ENCODE results near the gene ARRDC1. TPM values are rescaled to one million over a fixed set of nuclear protein-coding genes. Genes with fewer than 3 reads are reported as not detected.
A peak's percentile ranks its signal among the peaks of the same experiment; 100 is the strongest.

The ARRDC1 gene
- polyA plus RNA-seq, 2 of the 4 experiments (the other 2 are of a cell fraction), result 20.7 to 22.5 TPM

- ChIA-PET CTCF (interaction anchor here (0.5 to 1.8 kb wide), 2 partner anchors 36 to 318 kb away, joined by 3 to 5 read pairs; no protein-coding TSS in a partner anchor), POLR2A (interaction anchor here (0.7 to 2.1 kb wide), 11 partner anchors 10 to 378 kb away, joined by 3 to 10 read pairs (median 3); partner anchors contain the start of genes ARRDC1, TOR4A and ZMYND19)
- no peak for FAIRE-seq
- WGBS (ENCODE audit: missing lambda C conversion rate), result 3% methylated on average over 23 of the region's 94 CpGs
- H3K4me3 ChIP-seq, result peak within 1 kb of the TSS; percentile 71
- DNase-seq (ENCODE audit: low read depth in 1 of 2, low spot score in 1 of 2), result peak; percentile 84 to 86
- ATAC-seq, result peak; percentile 65 to 76
- peak within 1 kb of the TSS; percentile 93 for H3K4me2 ChIP-seq
- peaks cover 37% of the 10 kb centered on the region for H3K4me1 ChIP-seq
- no peaks in the 10 kb centered on the region for H3K9me3 ChIP-seq
- TF ChIP-seq TFCP2L1 (CRISPR knock-in tag; IDR thresholded peaks at IDR 0.05) (peak; percentile 24; the same call in 1 of the 2 replicates), JUN (IDR thresholded peaks at IDR 0.05) (peak in 1 of 2 experiments; percentile 81; a peak in 3 of 5 replicates), MAX (IDR thresholded peaks at IDR 0.05) (peak; percentile 38), MAZ (IDR thresholded peaks at IDR 0.05; ENCODE audit: borderline replicate concordance, low read depth, low read length) (no peak), PHF8 (IDR thresholded peaks at IDR 0.05; ENCODE audit: borderline replicate concordance, low read depth) (peak; percentile 65), POLR2A (IDR thresholded peaks at IDR 0.05; ENCODE audit: low read length) (peak; percentile 39; the same call in 1 of the 2 replicates), FOSB (CRISPR knock-in tag; IDR thresholded peaks at IDR 0.05) (no peak)
- TF ChIP-seq, protein P1, sequence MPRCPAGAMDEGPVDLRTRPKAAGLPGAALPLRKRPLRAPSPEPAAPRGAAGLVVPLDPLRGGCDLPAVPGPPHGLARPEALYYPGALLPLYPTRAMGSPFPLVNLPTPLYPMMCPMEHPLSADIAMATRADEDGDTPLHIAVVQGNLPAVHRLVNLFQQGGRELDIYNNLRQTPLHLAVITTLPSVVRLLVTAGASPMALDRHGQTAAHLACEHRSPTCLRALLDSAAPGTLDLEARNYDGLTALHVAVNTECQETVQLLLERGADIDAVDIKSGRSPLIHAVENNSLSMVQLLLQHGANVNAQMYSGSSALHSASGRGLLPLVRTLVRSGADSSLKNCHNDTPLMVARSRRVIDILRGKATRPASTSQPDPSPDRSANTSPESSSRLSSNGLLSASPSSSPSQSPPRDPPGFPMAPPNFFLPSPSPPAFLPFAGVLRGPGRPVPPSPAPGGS (IDR thresholded peaks at IDR 0.05), result peak; percentile 71; the same call in 2 of the 3 replicates
- TF ChIP-seq, protein P2, sequence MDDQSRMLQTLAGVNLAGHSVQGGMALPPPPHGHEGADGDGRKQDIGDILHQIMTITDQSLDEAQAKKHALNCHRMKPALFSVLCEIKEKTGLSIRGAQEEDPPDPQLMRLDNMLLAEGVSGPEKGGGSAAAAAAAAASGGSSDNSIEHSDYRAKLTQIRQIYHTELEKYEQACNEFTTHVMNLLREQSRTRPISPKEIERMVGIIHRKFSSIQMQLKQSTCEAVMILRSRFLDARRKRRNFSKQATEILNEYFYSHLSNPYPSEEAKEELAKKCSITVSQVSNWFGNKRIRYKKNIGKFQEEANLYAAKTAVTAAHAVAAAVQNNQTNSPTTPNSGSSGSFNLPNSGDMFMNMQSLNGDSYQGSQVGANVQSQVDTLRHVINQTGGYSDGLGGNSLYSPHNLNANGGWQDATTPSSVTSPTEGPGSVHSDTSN (IDR thresholded peaks at IDR 0.05), result peak; percentile 39
- H3K27ac ChIP-seq, result peak within 1 kb of the TSS; percentile 94 to 95
These were observed 12.9 kb downstream of the ARRDC1 start, which contains the start of gene EHMT1 for GRCh38 chr9:137618105-137619067. Gene EHMT1, plus strand, starts transcription at chr9:137619005. Its CDS starts 24 bp downstream, at chr9:137619029.

DNA sequence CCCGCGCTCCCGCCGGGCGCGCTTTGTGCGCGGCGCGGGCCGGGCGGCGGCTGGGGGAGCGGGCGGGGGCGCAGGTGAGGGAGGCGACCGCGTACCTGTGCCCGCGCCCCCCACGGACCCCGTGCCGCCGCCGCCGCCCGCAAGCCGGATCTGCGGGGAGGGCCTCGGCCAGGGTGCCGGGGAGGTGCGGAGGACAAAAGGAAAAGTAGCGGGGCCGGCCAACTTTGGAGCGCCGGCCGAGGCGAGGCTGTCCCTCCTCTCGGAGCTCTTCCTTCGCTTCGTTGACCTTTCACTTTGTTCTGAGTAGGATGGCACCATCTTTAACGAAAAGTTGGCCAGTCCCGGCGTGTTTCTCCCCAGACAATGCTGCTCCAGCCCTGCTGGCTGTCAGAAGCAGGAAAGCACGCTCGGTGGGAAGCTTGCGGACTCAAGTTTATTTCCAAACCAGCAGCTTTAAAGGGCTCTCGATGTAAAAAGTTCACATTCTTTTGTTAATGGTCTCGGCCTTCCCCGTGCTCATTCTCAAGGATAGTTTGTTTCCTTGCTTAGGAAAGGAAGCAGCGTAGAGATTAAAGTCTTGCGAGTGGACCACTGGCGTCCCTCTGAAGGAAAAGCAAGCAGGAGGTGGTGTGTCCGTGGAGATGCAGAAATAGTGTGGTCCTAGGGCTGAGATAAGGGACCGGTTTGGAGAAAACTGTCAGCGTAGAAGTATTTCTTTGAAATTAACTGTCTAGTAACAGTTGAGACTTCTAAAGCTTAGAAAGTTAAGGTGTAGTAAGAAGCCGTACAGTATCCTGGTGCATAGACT, 14.0 kb downstream of the ARRDC1 start:
- Histone ChIP-seq H3K4me3 (peak overlapping the region; percentile 71), H3K9me3 (no peaks in the 10 kb centered on the region), H3K4me1 (peaks cover 36% of the 10 kb centered on the region), H3K27ac (peak overlapping the region; percentile 94 to 95), H3K4me2 (peak overlapping the region; percentile 89)
- ATAC-seq (peak; percentile 25 to 45), FAIRE-seq (no peak), DNase-seq (ENCODE audit: low read depth in 1 of 2, low spot score in 1 of 2) (peak in 1 of 2 experiments; percentile 46)
- WGBS (ENCODE audit: missing lambda C conversion rate), result 6% methylated on average over 23 of the region's 58 CpGs
- ChIA-PET POLR2A (interaction anchor here (0.7 to 2.1 kb wide), 11 partner anchors 11 to 379 kb away, joined by 3 to 10 read pairs (median 3); partner anchors contain the start of genes ARRDC1, TOR4A and ZMYND19), CTCF (interaction anchor here (0.5 to 2.0 kb wide), 4 partner anchors 8 to 319 kb away, joined by 3 to 5 read pairs (median 4); no protein-coding TSS in a partner anchor)
- 0 out of 2 replicates have a peak, but pooled peaks have one; percentile 1 for TF ChIP-seq PHF8 (IDR thresholded peaks at IDR 0.05; ENCODE audit: borderline replicate concordance, low read depth)
- no peak for TF ChIP-seq JUN (IDR thresholded peaks at IDR 0.05)

GRCh38 chr9:137620048-137620405, 14.5 kb downstream of the ARRDC1 start:
- Histone ChIP-seq H3K4me1 (peaks cover 36% of the 10 kb centered on the region), H3K4me3 (peak overlapping the region; percentile 71), H3K4me2 (peak overlapping the region; percentile 89), H3K9me3 (no peaks in the 10 kb centered on the region), H3K27ac (peak overlapping the region; percentile 94 to 95; a peak in 5 of 6 replicates)
- CTCF ChIA-PET, result interaction anchor here (1.3 to 2.0 kb wide), 3 partner anchors 8 to 53 kb away, joined by 3 to 5 read pairs (median 5); no protein-coding TSS in a partner anchor
- DNase-seq (ENCODE audit: low read depth in 1 of 2, low spot score in 1 of 2), result no peak
- ATAC-seq, result no peak
- 69% methylated on average over 4 of the region's 4 CpGs for WGBS (ENCODE audit: missing lambda C conversion rate)
- TF ChIP-seq SREBF2 (IDR thresholded peaks at IDR 0.05) (no peak), PHF8 (IDR thresholded peaks at IDR 0.05; ENCODE audit: borderline replicate concordance, low read depth) (no peak), FOXS1 (CRISPR knock-in tag; IDR thresholded peaks at IDR 0.05) (no peak), NR3C1 (IDR thresholded peaks at IDR 0.05) (no peak), MYC (IDR thresholded peaks at IDR 0.05; ENCODE audit: borderline replicate concordance, low read length) (no peak), POLR2AphosphoS2 (conservative IDR thresholded peaks at IDR 0.05; ENCODE audit: low read length) (no peak), TP53 (CRISPR knock-in tag; IDR thresholded peaks at IDR 0.05) (no peak), CBX2 (IDR thresholded peaks at IDR 0.05; ENCODE audit: borderline replicate concordance, low read depth) (no peak), FOSB (CRISPR knock-in tag; IDR thresholded peaks at IDR 0.05) (no peak)
- TF ChIP-seq, protein P3, sequence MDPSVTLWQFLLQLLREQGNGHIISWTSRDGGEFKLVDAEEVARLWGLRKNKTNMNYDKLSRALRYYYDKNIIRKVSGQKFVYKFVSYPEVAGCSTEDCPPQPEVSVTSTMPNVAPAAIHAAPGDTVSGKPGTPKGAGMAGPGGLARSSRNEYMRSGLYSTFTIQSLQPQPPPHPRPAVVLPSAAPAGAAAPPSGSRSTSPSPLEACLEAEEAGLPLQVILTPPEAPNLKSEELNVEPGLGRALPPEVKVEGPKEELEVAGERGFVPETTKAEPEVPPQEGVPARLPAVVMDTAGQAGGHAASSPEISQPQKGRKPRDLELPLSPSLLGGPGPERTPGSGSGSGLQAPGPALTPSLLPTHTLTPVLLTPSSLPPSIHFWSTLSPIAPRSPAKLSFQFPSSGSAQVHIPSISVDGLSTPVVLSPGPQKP (IDR thresholded peaks at IDR 0.05; ENCODE audit: low read depth, low read length), result no peak
- POLR2A ChIA-PET, result interaction anchor here (2.1 kb wide), 1 partner anchor 15 kb away, joined by 10 read pairs; the partner anchor contains the start of gene ARRDC1
- FAIRE-seq, result no peak

Measured in A549 (cell line).